MCF 10A (cell line): Measurements from ENCODE around the gene NARS2. TPM values are rescaled to one million over a fixed set of nuclear protein-coding genes. Genes with fewer than 3 reads are reported as not detected.
A peak's percentile ranks its signal among the peaks of the same experiment; 100 is the strongest.

Experiments used
- BruUV-seq: library from RNA; stranded (reverse); fragments of 400-500 nt; replicated peaks from 2 replicates; lab custom pipeline; 2021; lab: Mats Ljungman, UMichigan
- CTCF ChIA-PET: fragments of 300-600 bp; sonication (Branson Sonifier 250); formaldehyde crosslinking; extraction: SDS; loops from one replicate; lab custom pipeline; 2021; ENCODE audit warnings: antibody characterized with exemption, inconsistent platforms; lab: Yijun Ruan, JAX
- POLR2A ChIA-PET: fragments of 300-600, 350-650 bp; sonication (Branson Sonifier 250); formaldehyde crosslinking; extraction: SDS; loops from one replicate; lab custom pipeline; 2020; ENCODE audit warnings: antibody characterized with exemption, inconsistent platforms; lab: Yijun Ruan, JAX
- DNase-seq: peaks from one replicate; pipeline ENCODE4 v3.0.0-alpha.2; 2018; ENCODE audit not compliant: unreplicated experiment
- H3K27ac Mint-ChIP-seq: one replicate; pipeline ENCODE4 v1.8.0; 2022; ENCODE audit warnings: mild to moderate bottlenecking, low read depth, mixed read lengths; ENCODE audit not compliant: unreplicated experiment
- H3K27me3 Mint-ChIP-seq: one replicate; pipeline ENCODE4 v1.8.0; 2022; ENCODE audit warnings: mixed read lengths; ENCODE audit not compliant: insufficient read depth, unreplicated experiment
- H3K36me3 Mint-ChIP-seq: one replicate; pipeline ENCODE4 v1.8.0; 2022; ENCODE audit warnings: mild to moderate bottlenecking, moderate library complexity, mixed read lengths; ENCODE audit not compliant: insufficient read depth, unreplicated experiment
- H3K4me1 Mint-ChIP-seq: one replicate; pipeline ENCODE4 v1.8.0; 2022; ENCODE audit warnings: mixed read lengths; ENCODE audit not compliant: insufficient read depth, unreplicated experiment
- H3K4me3 Mint-ChIP-seq: one replicate; pipeline ENCODE4 v1.8.0; 2022; ENCODE audit warnings: mild to moderate bottlenecking, moderate library complexity, mixed read lengths; ENCODE audit not compliant: unreplicated experiment
- H3K9me3 Mint-ChIP-seq: one replicate; pipeline ENCODE4 v1.8.0; 2022; ENCODE audit warnings: mixed read lengths; ENCODE audit not compliant: unreplicated experiment
- CTCF ChIP-seq: fragments of 200-600 bp; IDR thresholded peaks from one replicate; pipeline ENCODE4 v1.8.0; 2022; ENCODE audit warnings: antibody characterized with exemption, mild to moderate bottlenecking; ENCODE audit not compliant: unreplicated experiment
- intact Hi-C: fragments of 100-400 bp; cut with micrococcal nuclease; formaldehyde crosslinking; loops from 2 replicates; pipeline ENCODE4 v1.14.1; 2022
- total RNA-seq: library from RNA; stranded (reverse); gene quantifications from 2 replicates; pipeline ENCODE4 v1.2.3, GENCODE V29; 2022

Gene NARS2
- total RNA-seq, 1 experiment from 2014 or later = 24.6 TPM

- no peak for TF ChIP-seq CTCF
- intact Hi-C loops = no loop called here
- ChIA-PET POLR2A (no interaction called here), CTCF (interaction anchor here (0.7 to 2.1 kb wide), 3 partner anchors 9 to 88 kb away, joined by 3 to 13 read pairs (median 7); partner anchors contain the start of gene NARS2)
- Mint-ChIP-seq H3K36me3 (peaks cover 4% of the 10 kb centered on the region), H3K9me3 (peaks cover 9% of the 10 kb centered on the region), H3K4me1 (no peaks in the 10 kb centered on the region), H3K4me3 (no peak overlapping the region), H3K27ac (no peak overlapping the region), H3K27me3 (peaks cover 15% of the 10 kb centered on the region)
- no TSS peak for BruUV-seq
- DNase-seq = no peak
Observed at GRCh38 chr11:78587446-78587845, 12.8 kb upstream of the NARS2 start.

- CTCF ChIA-PET = interaction anchor here (0.7 to 2.1 kb wide), 6 partner anchors 10 to 513 kb away, joined by 3 to 13 read pairs (median 3); partner anchors contain the start of gene NARS2
- H3K36me3 Mint-ChIP-seq = peaks cover 4% of the 10 kb centered on the region
- intact Hi-C loops = no loop called here
- H3K27ac Mint-ChIP-seq = no peak overlapping the region
- peaks cover 15% of the 10 kb centered on the region for H3K27me3 Mint-ChIP-seq
- POLR2A ChIA-PET = interaction anchor here (1.0 kb wide), 1 partner anchor 12 kb away, joined by 4 read pairs; the partner anchor contains the start of gene NARS2
- BruUV-seq = no TSS peak
- H3K9me3 Mint-ChIP-seq = peaks cover 9% of the 10 kb centered on the region
- H3K4me3 Mint-ChIP-seq = no peak overlapping the region
- peak; percentile 53 for TF ChIP-seq CTCF
- peak; percentile 41 for DNase-seq
- no peaks in the 10 kb centered on the region for H3K4me1 Mint-ChIP-seq
Observed at GRCh38 chr11:78586452-78587046, 11.9 kb upstream of the NARS2 start.

GRCh38 chr11:78583889-78584288 is 9.2 kb upstream of the NARS2 start:
- H3K4me1 Mint-ChIP-seq = no peaks in the 10 kb centered on the region
- no peak for TF ChIP-seq CTCF
- DNase-seq = no peak
- peaks cover 14% of the 10 kb centered on the region for H3K27me3 Mint-ChIP-seq
- POLR2A ChIA-PET = interaction anchor here (1.1 kb wide), 1 partner anchor 9 kb away, joined by 3 read pairs; the partner anchor contains the start of gene NARS2
- peaks cover 9% of the 10 kb centered on the region for H3K9me3 Mint-ChIP-seq
- H3K36me3 Mint-ChIP-seq = peaks cover 4% of the 10 kb centered on the region
- CTCF ChIA-PET = no interaction called here
- no TSS peak for BruUV-seq
- intact Hi-C loops = no loop called here
- no peak overlapping the region for H3K4me3 Mint-ChIP-seq
- no peak overlapping the region for H3K27ac Mint-ChIP-seq

- Mint-ChIP-seq H3K36me3 (no peaks in the 10 kb centered on the region), H3K4me3 (no peak overlapping the region), H3K27ac (no peak overlapping the region), H3K9me3 (no peaks in the 10 kb centered on the region), H3K27me3 (no peaks in the 10 kb centered on the region), H3K4me1 (no peaks in the 10 kb centered on the region)
- no TSS peak for BruUV-seq
- intact Hi-C loops = no loop called here
- TF ChIP-seq CTCF = no peak
- POLR2A ChIA-PET = no interaction called here
- CTCF ChIA-PET = interaction anchor here (0.6 kb wide), 1 partner anchor 202 kb away, joined by 3 read pairs; no protein-coding TSS in a partner anchor
- no peak for DNase-seq
Observed at GRCh38 chr11:78577495-78577894, 2.8 kb upstream of the NARS2 start.
